Bronchial epithelial cell (primary cell): ENCODE results near the gene CNTRL. TPM values are rescaled to one million over a fixed set of nuclear protein-coding genes. Genes with fewer than 3 reads are reported as not detected.

Experiments used
- DNase-seq: peaks from one replicate; pipeline ENCODE4 v3.0.0-alpha.2; 2010; ENCODE audit warnings: low read depth
- FAIRE-seq: peaks from 2 replicates; lab custom pipeline; 2011; peaks lifted over from hg19 to GRCh38; lab: Jason Lieb, UNC
- H3K27me3 ChIP-seq: 2 replicates; pipeline ENCODE4 v1.5.1; 2011; ENCODE audit warnings: low read length; ENCODE audit not compliant: control insufficient read depth, insufficient read depth
- H3K36me3 ChIP-seq: 2 replicates; pipeline ENCODE4 v1.5.1; 2011; ENCODE audit warnings: low read length; ENCODE audit not compliant: control insufficient read depth, insufficient read depth
- H3K4me3 ChIP-seq: 2 replicates; pipeline ENCODE4 v1.5.1; 2011; ENCODE audit warnings: mild to moderate bottlenecking, low read depth, low read length, control low read depth
- total RNA-seq: library from RNA; depleted of rRNA; stranded (reverse); fragments of >200 nt; gene quantifications from 2 replicates; pipeline ENCODE4 v1.2.1, GENCODE V29; 2014
- TF ChIP-seq, protein P1 (sequence below): IDR thresholded peaks from 2 replicates; pipeline ENCODE4 v1.5.1; 2011; ENCODE audit warnings: mild to moderate bottlenecking, moderate library complexity, low read length, control low read depth, inconsistent platforms; ENCODE audit not compliant: insufficient read depth, severe bottlenecking

CNTRL gene
- total RNA-seq, 1 donor from 2014 or later: 5.0 TPM

DNA sequence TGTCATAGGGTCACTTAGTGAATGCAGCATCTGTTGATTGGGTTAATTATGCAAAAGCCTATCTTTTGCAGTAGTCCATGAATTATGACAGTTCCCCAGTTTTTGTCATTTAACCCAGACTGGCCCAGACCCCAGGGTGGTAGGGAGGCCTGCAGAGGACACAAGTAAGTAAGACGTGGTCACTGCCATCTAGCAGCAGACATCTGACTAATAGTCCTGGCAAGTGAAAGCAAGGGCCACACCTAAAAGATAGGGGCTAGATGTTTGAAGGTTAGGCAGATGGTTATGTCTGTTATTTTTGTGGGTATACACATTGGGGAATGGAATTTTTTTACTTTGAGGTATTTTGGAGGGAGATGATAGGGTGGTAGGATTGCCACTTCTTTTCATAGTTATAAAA is 78.9 kb downstream of the CNTRL start:
- DNase-seq (no peak), FAIRE-seq (no peak)
- Histone ChIP-seq H3K36me3 (peaks cover 5% of the 10 kb centered on the region), H3K27me3 (no peaks in the 10 kb centered on the region), H3K4me3 (no peak overlapping the region)
- TF ChIP-seq, protein P1, sequence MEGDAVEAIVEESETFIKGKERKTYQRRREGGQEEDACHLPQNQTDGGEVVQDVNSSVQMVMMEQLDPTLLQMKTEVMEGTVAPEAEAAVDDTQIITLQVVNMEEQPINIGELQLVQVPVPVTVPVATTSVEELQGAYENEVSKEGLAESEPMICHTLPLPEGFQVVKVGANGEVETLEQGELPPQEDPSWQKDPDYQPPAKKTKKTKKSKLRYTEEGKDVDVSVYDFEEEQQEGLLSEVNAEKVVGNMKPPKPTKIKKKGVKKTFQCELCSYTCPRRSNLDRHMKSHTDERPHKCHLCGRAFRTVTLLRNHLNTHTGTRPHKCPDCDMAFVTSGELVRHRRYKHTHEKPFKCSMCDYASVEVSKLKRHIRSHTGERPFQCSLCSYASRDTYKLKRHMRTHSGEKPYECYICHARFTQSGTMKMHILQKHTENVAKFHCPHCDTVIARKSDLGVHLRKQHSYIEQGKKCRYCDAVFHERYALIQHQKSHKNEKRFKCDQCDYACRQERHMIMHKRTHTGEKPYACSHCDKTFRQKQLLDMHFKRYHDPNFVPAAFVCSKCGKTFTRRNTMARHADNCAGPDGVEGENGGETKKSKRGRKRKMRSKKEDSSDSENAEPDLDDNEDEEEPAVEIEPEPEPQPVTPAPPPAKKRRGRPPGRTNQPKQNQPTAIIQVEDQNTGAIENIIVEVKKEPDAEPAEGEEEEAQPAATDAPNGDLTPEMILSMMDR: no peak

DNA sequence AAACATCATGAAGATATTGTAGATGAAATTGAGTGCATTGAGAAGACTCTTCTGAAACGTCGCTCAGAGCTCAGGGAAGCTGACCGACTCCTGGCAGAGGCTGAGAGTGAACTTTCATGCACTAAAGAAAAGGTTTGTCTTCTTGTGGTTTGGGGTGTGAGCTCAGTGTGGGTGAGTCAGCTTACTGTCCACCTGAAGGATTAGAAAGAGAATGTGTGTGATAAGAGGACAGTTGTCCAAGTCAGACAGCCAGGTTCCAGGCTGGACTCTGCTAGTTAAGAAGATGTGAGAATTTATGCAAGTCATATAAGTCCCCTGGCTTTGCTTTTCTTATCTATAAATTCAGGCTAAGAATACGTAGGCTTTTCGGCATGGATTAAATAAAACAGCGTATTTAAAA is 80.0 kb downstream of the CNTRL start:
- DNase-seq: peak; percentile 82
- Histone ChIP-seq H3K4me3 (no peak overlapping the region), H3K36me3 (peaks cover 5% of the 10 kb centered on the region), H3K27me3 (no peaks in the 10 kb centered on the region)
- peak; percentile 23 for FAIRE-seq
- TF ChIP-seq, protein P1: no peak

DNA sequence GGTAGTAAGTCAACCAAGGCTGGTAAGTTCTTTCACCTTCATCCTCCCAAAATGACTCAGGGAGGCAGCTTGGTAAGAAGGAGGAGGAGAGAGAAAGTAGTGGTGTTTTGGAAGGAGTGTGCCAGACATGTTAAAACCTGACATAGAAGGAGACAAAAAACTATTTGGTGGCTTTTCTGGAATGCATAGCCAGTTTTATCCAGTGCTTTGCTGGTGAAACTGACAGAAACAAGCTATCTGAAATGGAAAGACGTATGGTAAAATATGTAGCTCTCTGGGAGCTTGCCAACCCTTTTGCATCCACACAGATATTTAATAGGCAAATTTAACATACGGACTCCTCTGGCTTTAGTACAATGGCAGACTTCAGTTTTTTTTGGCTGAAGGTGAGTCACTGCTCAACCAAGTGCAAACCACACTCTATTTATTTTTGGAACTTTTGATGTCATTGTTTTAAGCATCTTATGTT is 81.5 kb downstream of the CNTRL start:
- FAIRE-seq (peak; percentile 60), DNase-seq (peak; percentile 96)
- H3K27me3 ChIP-seq: no peaks in the 10 kb centered on the region
- H3K36me3 ChIP-seq: peaks cover 3% of the 10 kb centered on the region
- TF ChIP-seq, protein P1: no peak
- no peak overlapping the region for H3K4me3 ChIP-seq

DNA sequence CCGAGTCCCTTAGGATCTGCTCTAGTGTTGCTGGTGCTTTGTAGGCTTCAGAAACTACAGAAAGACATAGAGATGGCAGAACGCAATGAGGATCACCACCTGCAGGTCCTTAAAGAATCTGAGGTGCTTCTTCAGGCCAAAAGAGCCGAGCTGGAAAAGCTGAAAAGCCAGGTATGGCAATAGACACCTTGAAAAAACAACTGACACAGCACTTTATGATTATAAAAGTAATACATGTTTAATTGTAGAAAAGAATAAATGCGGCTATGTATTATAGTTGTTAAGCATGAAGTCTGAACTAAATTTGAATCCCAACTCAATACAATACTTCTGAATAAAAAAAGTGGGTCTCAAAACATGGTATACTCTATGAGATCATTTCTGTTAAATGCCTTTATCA is 83.2 kb downstream of the CNTRL start:
- DNase-seq (no peak), FAIRE-seq (no peak)
- peaks cover 3% of the 10 kb centered on the region for H3K36me3 ChIP-seq
- H3K4me3 ChIP-seq: no peak overlapping the region
- TF ChIP-seq, protein P1: no peak
- H3K27me3 ChIP-seq: no peaks in the 10 kb centered on the region

- H3K4me3 ChIP-seq: no peak overlapping the region
- no peak for FAIRE-seq
- no peak for DNase-seq
- peaks cover 3% of the 10 kb centered on the region for H3K36me3 ChIP-seq
- TF ChIP-seq, protein P1: no peak
- no peaks in the 10 kb centered on the region for H3K27me3 ChIP-seq
Measured at GRCh38 chr9:121160025-121160424, 85.3 kb downstream of the CNTRL start.

GRCh38 chr9:121168052-121168451 is 93.3 kb downstream of the CNTRL start:
- H3K27me3 ChIP-seq: no peaks in the 10 kb centered on the region
- no peak for DNase-seq
- H3K36me3 ChIP-seq: peaks cover 7% of the 10 kb centered on the region
- TF ChIP-seq, protein P1: no peak
- no peak overlapping the region for H3K4me3 ChIP-seq
- no peak for FAIRE-seq
